ENCODE measurements around the gene NRP1.
A peak's percentile ranks its signal among the peaks of the same experiment; 100 is the strongest.
"Not testable (repeated sequence)": the region's sequence is repeated elsewhere in the genome, so short reads cannot be mapped to it uniquely, and the experiment has no call there.

Gene NRP1

GRCh38 chr10:33234831-33235237, 99.6 kb downstream of the NRP1 start:
- no peak for DNase-seq

GRCh38 chr10:33233635-33234034, 100.8 kb downstream of the NRP1 start:
- no peak for DNase-seq

- DNase-seq, result no peak
These were observed 101.2 kb downstream of the NRP1 start for GRCh38 chr10:33233221-33233620.

- no peak for DNase-seq
These were observed 102.7 kb downstream of the NRP1 start for GRCh38 chr10:33231621-33232350.

- no peak for DNase-seq
These were observed 104.6 kb downstream of the NRP1 start for GRCh38 chr10:33229949-33230267.

- DNase-seq, result peak; percentile 88
These were observed 105.1 kb downstream of the NRP1 start for GRCh38 chr10:33229252-33229948.

- DNase-seq, result no peak
These were observed 106.0 kb downstream of the NRP1 start for GRCh38 chr10:33228426-33228825.

GRCh38 chr10:33227489-33227888, 107.0 kb downstream of the NRP1 start:
- no peak for DNase-seq

- DNase-seq, result no peak
These were observed 110.1 kb downstream of the NRP1 start for GRCh38 chr10:33224251-33224965.

GRCh38 chr10:33223326-33224000, 111.0 kb downstream of the NRP1 start:
- no peak for DNase-seq

- not testable (repeated sequence) for DNase-seq
These were observed 112.2 kb downstream of the NRP1 start for GRCh38 chr10:33222304-33222703.

- no peak for DNase-seq
These were observed 116.6 kb downstream of the NRP1 start for GRCh38 chr10:33217854-33218253.

- DNase-seq, result no peak
These were observed 117.6 kb downstream of the NRP1 start for GRCh38 chr10:33216661-33217427.

GRCh38 chr10:33215635-33216034, 118.8 kb downstream of the NRP1 start:
- no peak for DNase-seq

- DNase-seq, result no peak
These were observed 119.3 kb downstream of the NRP1 start for GRCh38 chr10:33215154-33215553.

GRCh38 chr10:33214174-33214573, 120.3 kb downstream of the NRP1 start:
- no peak for DNase-seq

GRCh38 chr10:33212061-33212748, 122.3 kb downstream of the NRP1 start:
- DNase-seq, result no peak

GRCh38 chr10:33211106-33211878, 123.2 kb downstream of the NRP1 start:
- no peak for DNase-seq

GRCh38 chr10:33209802-33210201, 124.7 kb downstream of the NRP1 start:
- no peak for DNase-seq

GRCh38 chr10:33208166-33208565, 126.3 kb downstream of the NRP1 start:
- DNase-seq, result no peak

- no peak for DNase-seq
These were observed 130.4 kb downstream of the NRP1 start for GRCh38 chr10:33204031-33204430.
